H9 (cell line): Measurements from ENCODE around the gene MMEL1. TPM values are rescaled to one million over a fixed set of nuclear protein-coding genes. Genes with fewer than 3 reads are reported as not detected.

ENCODE experiments used
- DNase-seq: peaks from one replicate; pipeline ENCODE4 v3.0.0-alpha.2; 2017
- H2AFZ ChIP-seq: one replicate; pipeline ENCODE4 v1.6.1; 2013; ENCODE audit warnings: mild to moderate bottlenecking, low read length, control low read depth, moderate library complexity
- H2AK5ac ChIP-seq: 2 replicates; pipeline ENCODE4 v1.6.1; 2013; ENCODE audit warnings: low read length, control low read depth, mixed read lengths; ENCODE audit not compliant: insufficient read length
- H2BK120ac ChIP-seq: one replicate; pipeline ENCODE4 v1.6.1; 2013; ENCODE audit warnings: low read depth, mild to moderate bottlenecking, low read length, control low read depth, inconsistent platforms; ENCODE audit not compliant: poor library complexity, severe bottlenecking
- H2BK12ac ChIP-seq: 2 replicates; pipeline ENCODE4 v1.6.1; 2013; ENCODE audit warnings: low read length, control low read depth, mixed read lengths, low read depth; ENCODE audit not compliant: insufficient read length
- H2BK15ac ChIP-seq: 2 replicates; pipeline ENCODE4 v1.6.1; 2013; ENCODE audit warnings: low read depth, low read length, control low read depth
- H2BK20ac ChIP-seq: one replicate; pipeline ENCODE4 v1.6.1; 2013; ENCODE audit warnings: low read depth, mild to moderate bottlenecking, low read length, control low read depth, inconsistent platforms; ENCODE audit not compliant: poor library complexity, severe bottlenecking
- H2BK5ac ChIP-seq: 2 replicates; pipeline ENCODE4 v1.6.1; 2013; ENCODE audit warnings: low read length, control low read depth, mixed read lengths; ENCODE audit not compliant: insufficient read length
- H3K14ac ChIP-seq: 2 replicates; pipeline ENCODE4 v1.6.1; 2013; ENCODE audit warnings: low read length, control low read depth; ENCODE audit not compliant: insufficient read depth
- H3K18ac ChIP-seq: 2 replicates; pipeline ENCODE4 v1.6.1; 2013; ENCODE audit warnings: low read depth, mild to moderate bottlenecking, mixed read lengths, low read length, control low read depth; ENCODE audit not compliant: insufficient read length
- H3K23ac ChIP-seq: 2 replicates; pipeline ENCODE4 v1.6.1; 2013; ENCODE audit warnings: low read length, control low read depth, mixed read lengths, low read depth; ENCODE audit not compliant: insufficient read length
- H3K23me2 ChIP-seq: 2 replicates; pipeline ENCODE4 v1.6.1; 2013; ENCODE audit warnings: low read depth, mild to moderate bottlenecking, mixed read lengths, low read length, control low read depth; ENCODE audit not compliant: insufficient read length, poor library complexity, severe bottlenecking
- H3K27ac ChIP-seq: 2 replicates; pipeline ENCODE4 v1.5.1; 2013; ENCODE audit warnings: low read length, control low read depth, mixed read lengths, low read depth; ENCODE audit not compliant: insufficient read length
- H3K27me3 ChIP-seq: 2 replicates; pipeline ENCODE4 v1.6.1; 2013; ENCODE audit warnings: low read length, control low read depth, inconsistent platforms; ENCODE audit not compliant: insufficient read depth
- H3K4ac ChIP-seq: 2 replicates; pipeline ENCODE4 v1.6.1; 2013; ENCODE audit warnings: low read depth, mild to moderate bottlenecking, control low read depth, inconsistent platforms, low read length, moderate library complexity
- H3K4me1 ChIP-seq: 2 replicates; pipeline ENCODE4 v1.6.1; 2013; ENCODE audit warnings: low read length, control low read depth, inconsistent platforms; ENCODE audit not compliant: insufficient read depth
- H3K4me2 ChIP-seq: 2 replicates; pipeline ENCODE4 v1.6.1; 2013; ENCODE audit warnings: low read length, control low read depth, mixed read lengths; ENCODE audit not compliant: insufficient read length, insufficient read depth
- H3K56ac ChIP-seq: 2 replicates; pipeline ENCODE4 v1.6.1; 2013; ENCODE audit warnings: low read depth, mild to moderate bottlenecking, mixed read lengths, low read length, control low read depth; ENCODE audit not compliant: insufficient read length
- H3K79me1 ChIP-seq: 2 replicates; pipeline ENCODE4 v1.6.1; 2013; ENCODE audit warnings: low read depth, mild to moderate bottlenecking, moderate library complexity, low read length, control low read depth, inconsistent platforms; ENCODE audit not compliant: insufficient read depth, poor library complexity, severe bottlenecking
- H3K79me2 ChIP-seq: 2 replicates; pipeline ENCODE4 v1.6.1; 2013; ENCODE audit warnings: low read length, control low read depth, inconsistent platforms; ENCODE audit not compliant: insufficient read depth
- H3K9ac ChIP-seq: 2 replicates; pipeline ENCODE4 v1.6.1; 2013; ENCODE audit warnings: low read length, control low read depth, mixed read lengths; ENCODE audit not compliant: insufficient read length; ENCODE audit errors: extremely low read depth
- H3K9me3 ChIP-seq: one replicate; pipeline ENCODE4 v1.6.1; 2013; ENCODE audit warnings: low read depth, low read length, inconsistent platforms; ENCODE audit not compliant: control insufficient read depth
- H3T11ph ChIP-seq: one replicate; pipeline ENCODE4 v1.6.1; 2013; ENCODE audit warnings: mild to moderate bottlenecking, low read length, control low read depth, inconsistent platforms
- H4K20me1 ChIP-seq: one replicate; pipeline ENCODE4 v1.6.1; 2013; ENCODE audit not compliant: control insufficient read depth, insufficient read length, insufficient read depth
- H4K5ac ChIP-seq: 2 replicates; pipeline ENCODE4 v1.6.1; 2013; ENCODE audit warnings: low read depth, mild to moderate bottlenecking, mixed read lengths, low read length, control low read depth; ENCODE audit not compliant: insufficient read length
- H4K8ac ChIP-seq: replicated peaks from 2 replicates; pipeline ENCODE4 v1.6.1; 2013; ENCODE audit warnings: low read length, control low read depth, mixed read lengths, low read depth; ENCODE audit not compliant: insufficient read length
- H4K91ac ChIP-seq: 2 replicates; pipeline ENCODE4 v1.6.1; 2013; ENCODE audit warnings: low read depth, mild to moderate bottlenecking, moderate library complexity, mixed read lengths, low read length, control low read depth; ENCODE audit not compliant: insufficient read length
- H3K27ac Mint-ChIP-seq, 3 experiments: 2 replicates in 2 of 3; 3 replicates in 1 of 3; pipeline ENCODE4 v1.8.0; 2020 to 2021; ENCODE audit warnings: mixed read lengths in 3 of 3, mild to moderate bottlenecking in 1 of 3, moderate library complexity in 1 of 3
- H3K27me3 Mint-ChIP-seq: 2 replicates; pipeline ENCODE4 v1.8.0; 2021; ENCODE audit warnings: low read depth, mild to moderate bottlenecking, moderate library complexity, mixed read lengths
- H3K36me3 Mint-ChIP-seq, 3 experiments: 2 replicates in 2 of 3; 3 replicates in 1 of 3; pipeline ENCODE4 v1.8.0; 2020 to 2021; ENCODE audit warnings: low read depth in 3 of 3, mixed read lengths in 3 of 3; ENCODE audit not compliant: insufficient read depth in 1 of 3
- H3K4me1 Mint-ChIP-seq, 2 experiments: 2 replicates each; pipeline ENCODE4 v1.8.0; 2020; ENCODE audit warnings: mixed read lengths in 2 of 2
- H3K4me3 Mint-ChIP-seq, 2 experiments: 2 replicates in 1 of 2; 3 replicates in 1 of 2; pipeline ENCODE4 v1.8.0; 2020 to 2021; ENCODE audit warnings: mild to moderate bottlenecking in 2 of 2, mixed read lengths in 2 of 2, moderate library complexity in 1 of 2
- H3K9me3 Mint-ChIP-seq, 2 experiments: 2 replicates in 1 of 2; 3 replicates in 1 of 2; pipeline ENCODE4 v1.8.0; 2020; ENCODE audit warnings: mild to moderate bottlenecking in 2 of 2, mixed read lengths in 2 of 2, moderate library complexity in 1 of 2
- WGBS: extraction: QIAGEN DNeasy Blood & Tissue Kit; methylation state at CpG from one replicate; pipeline ENCODE4 v1.1.7; 2013; ENCODE audit warnings: missing lambda C conversion rate, low lambda C conversion rate, mixed read lengths; ENCODE audit not compliant: insufficient read length; ENCODE audit errors: extremely low coverage; 5-methylcytosine and 5-hydroxymethylcytosine counted together
- total RNA-seq: library from RNA; stranded (reverse); gene quantifications from 2 replicates; pipeline ENCODE4 v1.2.1, GENCODE V29; 2021
- TF ChIP-seq, protein P1 (sequence below): fragments of 200-600 bp; sonication (generic); conservative IDR thresholded peaks from 3 replicates; pipeline ENCODE4 v1.8.0; 2021; ENCODE audit warnings: antibody characterized with exemption, mild to moderate bottlenecking

MMEL1 gene
- total RNA-seq, 1 experiment from 2014 or later: 0.42 TPM

DNA sequence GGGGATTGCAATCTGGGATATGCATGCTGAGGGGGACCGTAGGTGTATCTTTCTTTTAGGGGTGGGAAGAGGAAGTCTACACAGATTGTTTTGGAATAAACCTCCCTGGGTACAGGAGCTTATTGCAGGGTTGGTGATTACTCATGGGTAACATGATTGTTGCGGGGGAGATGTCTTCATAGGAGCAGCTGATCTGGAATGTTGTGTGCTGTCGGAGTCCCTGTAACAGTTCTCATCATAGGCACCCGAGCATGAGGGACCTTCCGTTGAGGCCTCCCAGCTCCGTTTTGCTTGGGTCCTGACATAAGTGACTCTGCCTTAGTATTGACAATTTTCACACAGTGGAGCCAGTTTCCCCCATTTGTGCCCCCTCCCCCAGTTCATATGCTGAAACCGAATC, 50.4 kb downstream of the MMEL1 start:
- Histone ChIP-seq H3K4ac (no peak overlapping the region), H2BK120ac (no peak overlapping the region), H3K14ac (no peak overlapping the region), H4K5ac (no peak overlapping the region), H4K91ac (no peak overlapping the region), H3K79me1 (no peaks in the 10 kb centered on the region), H2AFZ (no peak overlapping the region), H3K9ac (no peak overlapping the region), H4K8ac (no peak overlapping the region), H3K23me2 (peaks cover 8% of the 10 kb centered on the region), H2BK12ac (no peak overlapping the region), H2AK5ac (no peak overlapping the region), H3K27me3 (no peaks in the 10 kb centered on the region), H3K27ac (no peak overlapping the region), H2BK20ac (no peak overlapping the region), H3K56ac (no peak overlapping the region), H3K9me3 (no peaks in the 10 kb centered on the region), H3K4me1 (no peaks in the 10 kb centered on the region; the same call in 1 of the 2 replicates), H3K23ac (no peak overlapping the region), H3K18ac (no peak overlapping the region), H4K20me1 (no peaks in the 10 kb centered on the region), H2BK15ac (no peak overlapping the region), H3K79me2 (no peaks in the 10 kb centered on the region), H3T11ph (no peak overlapping the region), H3K4me2 (no peak overlapping the region), H2BK5ac (no peak overlapping the region)
- no peak overlapping the region; a peak in 1 of 7 replicates for H3K27ac Mint-ChIP-seq
- no peaks in the 10 kb centered on the region; a peak in 1 of 7 replicates for H3K36me3 Mint-ChIP-seq
- no CpG with 5 or more reads among the region's 7 CpGs for WGBS
- H3K27me3 Mint-ChIP-seq: peaks cover 6% of the 10 kb centered on the region
- H3K9me3 Mint-ChIP-seq: 0 out of 5 replicates have a peak, but pooled peaks cover 0 to 3% of the 10 kb centered on the region in 2 experiments
- TF ChIP-seq, protein P1, sequence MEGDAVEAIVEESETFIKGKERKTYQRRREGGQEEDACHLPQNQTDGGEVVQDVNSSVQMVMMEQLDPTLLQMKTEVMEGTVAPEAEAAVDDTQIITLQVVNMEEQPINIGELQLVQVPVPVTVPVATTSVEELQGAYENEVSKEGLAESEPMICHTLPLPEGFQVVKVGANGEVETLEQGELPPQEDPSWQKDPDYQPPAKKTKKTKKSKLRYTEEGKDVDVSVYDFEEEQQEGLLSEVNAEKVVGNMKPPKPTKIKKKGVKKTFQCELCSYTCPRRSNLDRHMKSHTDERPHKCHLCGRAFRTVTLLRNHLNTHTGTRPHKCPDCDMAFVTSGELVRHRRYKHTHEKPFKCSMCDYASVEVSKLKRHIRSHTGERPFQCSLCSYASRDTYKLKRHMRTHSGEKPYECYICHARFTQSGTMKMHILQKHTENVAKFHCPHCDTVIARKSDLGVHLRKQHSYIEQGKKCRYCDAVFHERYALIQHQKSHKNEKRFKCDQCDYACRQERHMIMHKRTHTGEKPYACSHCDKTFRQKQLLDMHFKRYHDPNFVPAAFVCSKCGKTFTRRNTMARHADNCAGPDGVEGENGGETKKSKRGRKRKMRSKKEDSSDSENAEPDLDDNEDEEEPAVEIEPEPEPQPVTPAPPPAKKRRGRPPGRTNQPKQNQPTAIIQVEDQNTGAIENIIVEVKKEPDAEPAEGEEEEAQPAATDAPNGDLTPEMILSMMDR: no peak
- peaks cover 23 to 29% of the 10 kb centered on the region in 2 experiments for H3K4me1 Mint-ChIP-seq
- DNase-seq: no peak
- H3K4me3 Mint-ChIP-seq: peak overlapping the region in 1 of 2 experiments; percentile 1; a peak in 1 of 5 replicates
